K562 (cell line): ENCODE measurements around the gene UBE2R2. TPM values are rescaled to one million over a fixed set of nuclear protein-coding genes. Genes with fewer than 3 reads are reported as not detected.

Source experiments
- ATAC-seq: fragments of 200-7000 bp; cut with Tn5 transposase; 3 replicates; pipeline ENCODE4 v1.9.1; 2020; ENCODE audit warnings: moderate library complexity
- BruUV-seq: library from RNA; stranded (reverse); fragments of 400-500 nt; replicated peaks from 2 replicates; lab custom pipeline; 2021; lab: Mats Ljungman, UMichigan
- CTCF ChIA-PET: fragments of 300-600 bp; formaldehyde crosslinking; extraction: SDS; loops from one replicate; lab custom pipeline; 2021; ENCODE audit warnings: low intra/inter-chr PET ratio; lab: Yijun Ruan, JAX
- POLR2A ChIA-PET: fragments of 300-600, 350-650 bp; sonication (Branson Sonifier 250); formaldehyde crosslinking; extraction: SDS; loops from one replicate; lab custom pipeline; 2021; ENCODE audit warnings: antibody characterized with exemption, inconsistent platforms; lab: Yijun Ruan, JAX
- DNase-seq, 4 experiments: peaks; one replicate each; pipeline versions ENCODE4 v3.0.0 to v3.0.0-alpha.2; 2011 to 2018; ENCODE audit warnings: low spot score in 3 of 4, mixed read lengths in 3 of 4; ENCODE audit errors: extremely low read depth in 1 of 4
- FAIRE-seq: peaks from 2 replicates; lab custom pipeline; 2011; peaks lifted over from hg19 to GRCh38; lab: Jason Lieb, UNC
- H2AFZ ChIP-seq: 2 replicates; pipeline ENCODE4 v1.6.0; 2011; ENCODE audit warnings: low read depth, low read length, control low read depth, inconsistent platforms
- H3K27ac ChIP-seq: fragments of 200-600 bp; 3 replicates; pipeline ENCODE4 v1.8.0; 2011; ENCODE audit warnings: low read depth, mild to moderate bottlenecking, control low read depth, inconsistent platforms, low read length, moderate library complexity, mixed read lengths; ENCODE audit errors: extremely low read depth
- H3K27me3 ChIP-seq, 2 experiments: fragments of 300-600 bp in 1 of 2; 2 replicates in 1 of 2; 3 replicates in 1 of 2; pipeline versions ENCODE4 v1.6.0 to v1.8.0; 2011; ENCODE audit warnings: inconsistent platforms in 2 of 2, low read length in 2 of 2, mild to moderate bottlenecking in 1 of 2, mixed read lengths in 1 of 2, moderate library complexity in 1 of 2; ENCODE audit not compliant: control insufficient read depth in 2 of 2, insufficient read depth in 2 of 2
- H3K36me3 ChIP-seq: fragments of 300-600 bp; 3 replicates; pipeline ENCODE4 v1.8.0; 2011; ENCODE audit warnings: mild to moderate bottlenecking, low read length, inconsistent platforms; ENCODE audit not compliant: control insufficient read depth, insufficient read depth
- H3K4me1 ChIP-seq, 2 experiments: fragments of 200-600 bp in 1 of 2; replicated peaks in 1 of 2; 2 replicates in 1 of 2; 3 replicates in 1 of 2; pipeline versions ENCODE4 v1.5.1 to v1.8.0; 2011; ENCODE audit warnings: inconsistent platforms in 2 of 2, low read length in 2 of 2, mild to moderate bottlenecking in 1 of 2, mixed read lengths in 1 of 2, moderate library complexity in 1 of 2; ENCODE audit not compliant: control insufficient read depth in 2 of 2, insufficient read depth in 2 of 2
- H3K4me2 ChIP-seq: 2 replicates; pipeline ENCODE4 v1.6.1; 2011; ENCODE audit warnings: low read length, control low read depth, inconsistent platforms, mixed read lengths; ENCODE audit not compliant: insufficient read depth
- H3K4me3 ChIP-seq: fragments of 200-600 bp; sonication (generic), shearing (Covaris generic); 2 replicates; pipeline ENCODE4 v1.5.1; 2016; ENCODE audit warnings: control low read depth, inconsistent platforms
- H3K79me2 ChIP-seq: fragments of 200-600 bp; 3 replicates; pipeline ENCODE4 v1.8.0; 2011; ENCODE audit warnings: low read length, inconsistent platforms; ENCODE audit not compliant: control insufficient read depth, insufficient read depth
- H3K9ac ChIP-seq, 2 experiments: 2 replicates each; pipeline versions ENCODE4 v1.6.0 to v1.6.1; 2011; ENCODE audit warnings: low read depth in 2 of 2, low read length in 2 of 2, control low read depth in 1 of 2, inconsistent platforms in 1 of 2, mild to moderate bottlenecking in 1 of 2, mixed read lengths in 1 of 2; ENCODE audit not compliant: insufficient read depth in 1 of 2
- H3K9me1 ChIP-seq: one replicate; pipeline ENCODE4 v1.6.0; 2011; ENCODE audit warnings: inconsistent platforms, mild to moderate bottlenecking, low read length, moderate library complexity; ENCODE audit not compliant: control insufficient read depth, insufficient read depth
- H3K9me3 ChIP-seq: replicated peaks from 2 replicates; pipeline ENCODE4 v1.5.1; 2011; ENCODE audit warnings: low read depth, low read length, inconsistent platforms; ENCODE audit not compliant: control insufficient read depth, insufficient read depth
- H4K20me1 ChIP-seq: replicated peaks from 2 replicates; pipeline ENCODE4 v1.6.1; 2011; ENCODE audit warnings: low read length, inconsistent platforms, mixed read lengths; ENCODE audit not compliant: control insufficient read depth, insufficient read depth
- CCNT2 ChIP-seq: IDR thresholded peaks from 2 replicates; pipeline ENCODE4 v1.6.1; 2011; ENCODE audit warnings: borderline replicate concordance, low read depth, mild to moderate bottlenecking, moderate library complexity, mixed read lengths, low read length; ENCODE audit not compliant: insufficient read length; ENCODE audit errors: extremely low read depth
- CHD4 ChIP-seq: fragments of 200-600 bp; sonication (generic); IDR thresholded peaks from 3 replicates; pipeline ENCODE4 v1.6.1; 2012; ENCODE audit warnings: low read depth, mild to moderate bottlenecking, mixed read lengths, low read length, inconsistent platforms; ENCODE audit not compliant: insufficient read depth, insufficient replicate concordance, poor library complexity, severe bottlenecking
- E2F5 ChIP-seq: sonication (generic); formaldehyde crosslinking; IDR thresholded peaks from 2 replicates; pipeline ENCODE4 v1.8.0; 2022; ENCODE audit warnings: mild to moderate bottlenecking, missing genetic modification reagents
- ETV5 ChIP-seq: sonication (generic); formaldehyde crosslinking; IDR thresholded peaks from 2 replicates; pipeline ENCODE4 v1.4.0; 2020; ENCODE audit warnings: low read depth, mild to moderate bottlenecking, missing genetic modification reagents
- HINFP ChIP-seq: fragments of 450-650 bp; conservative IDR thresholded peaks from 2 replicates; pipeline ENCODE4 v1.6.1; 2016; ENCODE audit warnings: missing genetic modification characterization, low read depth, mild to moderate bottlenecking, control low read depth, missing compliant biosample characterization
- HNRNPUL1 ChIP-seq: fragments of 200-400 bp; formaldehyde crosslinking; IDR thresholded peaks from 2 replicates; pipeline ENCODE4 v1.6.1; 2017; ENCODE audit warnings: low read length
- KLF16 ChIP-seq: IDR thresholded peaks from 2 replicates; pipeline ENCODE4 v1.6.1; 2016; ENCODE audit warnings: antibody characterized with exemption
- NCOA2 ChIP-seq, 2 experiments: fragments of 450-650 bp; IDR thresholded peaks; 2 replicates each; pipeline ENCODE4 v1.6.1; 2018; ENCODE audit warnings: mild to moderate bottlenecking in 2 of 2, moderate library complexity in 1 of 2; ENCODE audit not compliant: partially characterized antibody in 2 of 2
- TCFL5 ChIP-seq: fragments of 250-450 bp; sonication (Bioruptor Pico); conservative IDR thresholded peaks from 2 replicates; pipeline ENCODE4 v1.6.1; 2021; ENCODE audit warnings: mild to moderate bottlenecking, moderate library complexity, matching md5 sums
- TEAD4 ChIP-seq, 2 experiments: sonication (generic) in 1 of 2; formaldehyde crosslinking in 1 of 2; IDR thresholded peaks; 2 replicates each; pipeline versions ENCODE4 v1.6.1 to v1.8.0; 2012 to 2022; ENCODE audit warnings: borderline replicate concordance in 1 of 2, inconsistent platforms in 1 of 2, low read length in 1 of 2, mild to moderate bottlenecking in 1 of 2, missing genetic modification reagents in 1 of 2
- THRB ChIP-seq: fragments of 450-650 bp; formaldehyde crosslinking; conservative IDR thresholded peaks from 2 replicates; pipeline ENCODE4 v1.4.0; 2022; ENCODE audit warnings: mild to moderate bottlenecking, missing genetic modification characterization
- ZNF146 ChIP-seq: IDR thresholded peaks from one replicate; pipeline ENCODE4 v1.6.1; 2018; ENCODE audit warnings: missing compliant biosample characterization; ENCODE audit not compliant: unreplicated experiment
- ZNF518B ChIP-seq: fragments of 250-450 bp; sonication (Bioruptor Pico); IDR thresholded peaks from 2 replicates; pipeline ENCODE4 v1.5.0; 2021; ENCODE audit warnings: mild to moderate bottlenecking, moderate library complexity
- WGBS: fragments of 100-300 bp; shearing (Covaris generic); methylation state at CpG from one replicate; pipeline ENCODE4 v1.1.6; 2016; ENCODE audit warnings: low coverage, mixed read lengths; ENCODE audit not compliant: insufficient coverage; ENCODE audit errors: missing lambda C conversion rate; 5-methylcytosine and 5-hydroxymethylcytosine counted together
- in situ Hi-C: fragments of 300-500 bp; cut with MboI; formaldehyde crosslinking; loops from 4 replicates; pipeline ENCODE4 v1.15.0; 2018; ENCODE audit warnings: inconsistent platforms, mixed read lengths
- intact Hi-C: fragments of 100-400 bp; cut with micrococcal nuclease; formaldehyde crosslinking; loops from 2 replicates; pipeline ENCODE4 v1.14.2; 2022
- polyA plus RNA-seq, 8 experiments: library from polyadenylated mRNA; depleted of rRNA in 4 of 8; stranded (reverse) in 5 of 8; unstranded in 3 of 8; fragments of >200 nt; fragmentation: Nextera tagmentation in 2 of 8; fragmentation: Illumina TruSeq in 1 of 8; extraction: Ambion mirVana in 2 of 8; extraction: Trizol in 1 of 8; gene quantifications; 2 replicates each; pipeline versions ENCODE4 v1.2.1 to v1.2.3, GENCODE V29; 2011 to 2014; ENCODE audit warnings: inconsistent platforms in 1 of 8, missing spikeins in 1 of 8
- total RNA-seq, 7 experiments: library from RNA; depleted of rRNA in 6 of 7; stranded (reverse); fragments of >200 nt in 6 of 7; fragmentation: Illumina TruSeq in 2 of 7; extraction: Trizol in 2 of 7; gene quantifications; 2 replicates each; pipeline versions ENCODE4 v1.2.1 to v1.2.3, GENCODE V29; 2011 to 2021; ENCODE audit warnings: low replicate concordance in 1 of 7

Gene UBE2R2
- total and polyA plus RNA-seq, 9 of the 15 experiments (the other 6 are each of a cell fraction or from before 2014, with no cell fraction given) = 7.8 to 26.2 (median 11.8) TPM

GRCh38 chr9:33837138-33837537 lies 20.2 kb downstream of the UBE2R2 start:
- no peak for DNase-seq
- intact Hi-C loops = no loop called here
- POLR2A ChIA-PET = interaction anchor here (1.3 kb wide), 1 partner anchor 10 kb away, joined by 5 read pairs; no protein-coding TSS in a partner anchor
- no peak overlapping the region for H3K27ac ChIP-seq
- CTCF ChIA-PET = no interaction called here
- no peaks in the 10 kb centered on the region for H3K9me3 ChIP-seq
- no peak for ATAC-seq
- H3K4me3 ChIP-seq = no peak overlapping the region
- H4K20me1 ChIP-seq = no peaks in the 10 kb centered on the region
- peaks cover 88% of the 10 kb centered on the region for H3K79me2 ChIP-seq
- BruUV-seq = no TSS peak
- in situ Hi-C loops = no loop called here
- no peaks in the 10 kb centered on the region for H3K27me3 ChIP-seq
- peaks cover 0 to 4% of the 10 kb centered on the region in 2 experiments; a peak in 1 of 5 replicates for H3K4me1 ChIP-seq
- no peak overlapping the region for H3K9ac ChIP-seq
- 91% methylated on average over 3 of the region's 4 CpGs for WGBS
- H2AFZ ChIP-seq = no peak overlapping the region
- H3K4me2 ChIP-seq = no peak overlapping the region
- FAIRE-seq = no peak
- H3K9me1 ChIP-seq = no peaks in the 10 kb centered on the region
- no peaks in the 10 kb centered on the region for H3K36me3 ChIP-seq
- no peak for TF ChIP-seq ETV5
- TF ChIP-seq KLF16 = no peak
- no peak for TF ChIP-seq ZNF146 (CRISPR knock-in tag)
- no peak for TF ChIP-seq E2F5 (CRISPR knock-in tag)
- TF ChIP-seq NCOA2 (IDR thresholded peaks at IDR 0.05; ENCODE audit: partially characterized antibody in 2 of 2) = no peak
- no peak for TF ChIP-seq HNRNPUL1
- TF ChIP-seq HINFP (tag) = no peak
- TF ChIP-seq CHD4 = no peak
- TF ChIP-seq TCFL5 (CRISPR knock-in tag) = no peak
- TF ChIP-seq TEAD4 (IDR thresholded peaks at IDR 0.05; ENCODE audit: low read length) = no peak
- no peak for TF ChIP-seq TEAD4 (CRISPR knock-in tag; IDR thresholded peaks at IDR 0.05; ENCODE audit: borderline replicate concordance)
- TF ChIP-seq THRB (CRISPR knock-in tag) = no peak
- no peak for TF ChIP-seq CCNT2
- no peak for TF ChIP-seq ZNF518B (CRISPR knock-in tag)
